GM12864 (cell line): ENCODE measurements around the gene ESF1.

Source experiments
- DNase-seq: peaks from one replicate; pipeline ENCODE4 v3.0.0-alpha.2; 2011; ENCODE audit warnings: low read depth
- H3K4me3 ChIP-seq: 2 replicates; pipeline ENCODE4 v1.5.1; 2011; ENCODE audit warnings: mild to moderate bottlenecking, low read depth, low read length, control low read depth
- CTCF ChIP-seq: IDR thresholded peaks from 2 replicates; pipeline ENCODE4 v1.5.1; 2011; ENCODE audit warnings: low read depth, mild to moderate bottlenecking, moderate library complexity, low read length, control low read depth, inconsistent platforms; ENCODE audit errors: missing control alignments

ESF1 gene

GRCh38 chr20:13784893-13785715 is at the start of gene ESF1, which contains the start of gene NDUFAF5:
ESF1 (minus strand) TSS chr20:13784919; CDS start chr20:13783140, 1,779 bp downstream.
NDUFAF5 (plus strand) TSS chr20:13785028; CDS start chr20:13785069, 41 bp downstream.
- TF ChIP-seq CTCF = no peak
- DNase-seq = peak; percentile 94
- H3K4me3 ChIP-seq = peak within 1 kb of the TSS; percentile 73

GRCh38 chr20:13831476-13831875 is 46.8 kb upstream of the ESF1 start:
- no peak for TF ChIP-seq CTCF
- no peak for DNase-seq
- H3K4me3 ChIP-seq = no peak overlapping the region

- TF ChIP-seq CTCF = no peak
- no peak overlapping the region for H3K4me3 ChIP-seq
- no peak for DNase-seq
These were observed 40.7 kb upstream of the ESF1 start for GRCh38 chr20:13825465-13825864.

GRCh38 chr20:13824459-13824858 is 39.7 kb upstream of the ESF1 start:
- no peak for DNase-seq

GRCh38 chr20:13822459-13822858 is 37.7 kb upstream of the ESF1 start:
- no peak for TF ChIP-seq CTCF
- no peak overlapping the region for H3K4me3 ChIP-seq
- no peak for DNase-seq

More at GRCh38 chr20:13824459-13824858, 39.7 kb upstream of the ESF1 start:
- no peak for TF ChIP-seq CTCF
- no peak overlapping the region for H3K4me3 ChIP-seq

- no peak for DNase-seq
- no peak for TF ChIP-seq CTCF
- no peak overlapping the region for H3K4me3 ChIP-seq
These were observed 37.2 kb upstream of the ESF1 start for GRCh38 chr20:13821876-13822275.
